GM10248 (cell line): ENCODE results near the gene KRTAP4-5.

Experiments
- CTCF ChIA-PET: fragments of 300-600 bp; sonication (Branson Sonifier 250); formaldehyde crosslinking; extraction: SDS; loops from one replicate; lab custom pipeline; 2021; ENCODE audit warnings: antibody characterized with exemption; lab: Yijun Ruan, JAX
- POLR2A ChIA-PET: fragments of 350-650 bp; sonication (Branson Sonifier 250); formaldehyde crosslinking; extraction: SDS; loops from one replicate; lab custom pipeline; 2020; ENCODE audit warnings: antibody characterized with exemption; lab: Yijun Ruan, JAX
- DNase-seq: peaks from one replicate; pipeline ENCODE4 v3.0.0; 2012; ENCODE audit errors: extremely low spot score
- TF ChIP-seq, protein P1 (sequence below): IDR thresholded peaks from 2 replicates; pipeline ENCODE4 v1.5.1; 2012; ENCODE audit warnings: mild to moderate bottlenecking, low read depth; ENCODE audit errors: extremely low read depth, missing control alignments, control extremely low read depth

The KRTAP4-5 gene

DNA sequence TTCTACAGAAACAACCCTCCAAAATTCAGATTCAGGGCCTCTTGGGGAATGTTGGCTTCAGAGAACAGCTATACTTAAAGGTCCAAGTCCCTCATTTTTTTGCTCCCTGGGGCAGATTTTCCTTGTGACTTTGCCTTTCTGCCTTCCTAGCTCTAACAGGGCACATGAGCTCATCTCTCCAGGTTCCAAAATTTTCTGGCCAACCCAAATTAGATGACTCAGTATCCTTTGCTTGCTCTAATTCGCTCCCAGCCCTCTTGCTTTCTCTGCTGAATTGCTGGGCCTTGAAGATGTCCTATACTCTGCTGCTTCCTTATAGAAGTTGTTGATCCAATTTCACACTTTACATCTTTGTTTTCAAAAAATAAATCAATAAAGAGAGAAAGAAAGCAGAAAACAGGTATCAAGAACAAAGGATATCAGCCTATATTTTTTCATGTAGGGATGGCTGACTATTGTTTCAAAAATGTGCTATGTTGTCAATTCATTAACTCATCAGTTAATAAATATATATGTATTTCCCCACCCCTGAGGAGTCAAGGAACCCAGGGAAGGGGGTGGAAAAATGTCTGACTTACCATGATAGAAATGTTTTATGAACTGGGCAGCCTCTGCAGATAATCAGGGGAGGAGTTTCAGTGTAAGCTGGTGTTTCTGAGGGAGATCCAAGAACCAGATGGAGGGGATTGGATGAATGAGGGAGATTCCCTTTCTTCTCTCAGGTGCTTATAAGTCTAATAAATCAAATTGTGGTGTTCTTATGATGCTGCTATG lies 29.4 kb upstream of the KRTAP4-5 start:
- TF ChIP-seq, protein P1, sequence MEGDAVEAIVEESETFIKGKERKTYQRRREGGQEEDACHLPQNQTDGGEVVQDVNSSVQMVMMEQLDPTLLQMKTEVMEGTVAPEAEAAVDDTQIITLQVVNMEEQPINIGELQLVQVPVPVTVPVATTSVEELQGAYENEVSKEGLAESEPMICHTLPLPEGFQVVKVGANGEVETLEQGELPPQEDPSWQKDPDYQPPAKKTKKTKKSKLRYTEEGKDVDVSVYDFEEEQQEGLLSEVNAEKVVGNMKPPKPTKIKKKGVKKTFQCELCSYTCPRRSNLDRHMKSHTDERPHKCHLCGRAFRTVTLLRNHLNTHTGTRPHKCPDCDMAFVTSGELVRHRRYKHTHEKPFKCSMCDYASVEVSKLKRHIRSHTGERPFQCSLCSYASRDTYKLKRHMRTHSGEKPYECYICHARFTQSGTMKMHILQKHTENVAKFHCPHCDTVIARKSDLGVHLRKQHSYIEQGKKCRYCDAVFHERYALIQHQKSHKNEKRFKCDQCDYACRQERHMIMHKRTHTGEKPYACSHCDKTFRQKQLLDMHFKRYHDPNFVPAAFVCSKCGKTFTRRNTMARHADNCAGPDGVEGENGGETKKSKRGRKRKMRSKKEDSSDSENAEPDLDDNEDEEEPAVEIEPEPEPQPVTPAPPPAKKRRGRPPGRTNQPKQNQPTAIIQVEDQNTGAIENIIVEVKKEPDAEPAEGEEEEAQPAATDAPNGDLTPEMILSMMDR, result no peak
- POLR2A ChIA-PET, result no interaction called here
- CTCF ChIA-PET, result interaction anchor here (0.6 to 1.2 kb wide), 2 partner anchors 47 to 484 kb away, joined by 3 to 4 read pairs; no protein-coding TSS in a partner anchor
- no peak for DNase-seq

DNA sequence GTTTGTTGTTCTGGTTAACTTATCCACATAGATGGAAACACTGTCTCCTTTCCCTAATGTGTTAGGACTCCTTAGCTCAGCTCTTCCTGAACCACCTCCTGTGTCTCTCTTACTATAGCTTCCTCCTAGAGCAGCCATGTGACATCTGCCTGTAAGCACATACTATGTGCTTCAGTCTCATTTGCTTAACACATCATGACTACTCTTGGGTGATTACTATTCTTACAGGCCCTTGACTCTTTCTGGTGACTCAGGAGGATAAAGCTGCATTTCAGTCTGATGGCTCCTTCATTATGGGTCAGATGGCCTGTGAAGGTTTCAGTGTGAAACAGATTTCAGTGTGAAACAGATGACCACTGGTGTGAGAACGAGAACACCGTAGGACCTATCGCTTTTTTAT lies 28.7 kb upstream of the KRTAP4-5 start:
- TF ChIP-seq, protein P1, result no peak
- ChIA-PET POLR2A (no interaction called here), CTCF (interaction anchor here (0.6 to 1.2 kb wide), 2 partner anchors 47 to 485 kb away, joined by 3 to 4 read pairs; no protein-coding TSS in a partner anchor)
- DNase-seq, result no peak

DNA sequence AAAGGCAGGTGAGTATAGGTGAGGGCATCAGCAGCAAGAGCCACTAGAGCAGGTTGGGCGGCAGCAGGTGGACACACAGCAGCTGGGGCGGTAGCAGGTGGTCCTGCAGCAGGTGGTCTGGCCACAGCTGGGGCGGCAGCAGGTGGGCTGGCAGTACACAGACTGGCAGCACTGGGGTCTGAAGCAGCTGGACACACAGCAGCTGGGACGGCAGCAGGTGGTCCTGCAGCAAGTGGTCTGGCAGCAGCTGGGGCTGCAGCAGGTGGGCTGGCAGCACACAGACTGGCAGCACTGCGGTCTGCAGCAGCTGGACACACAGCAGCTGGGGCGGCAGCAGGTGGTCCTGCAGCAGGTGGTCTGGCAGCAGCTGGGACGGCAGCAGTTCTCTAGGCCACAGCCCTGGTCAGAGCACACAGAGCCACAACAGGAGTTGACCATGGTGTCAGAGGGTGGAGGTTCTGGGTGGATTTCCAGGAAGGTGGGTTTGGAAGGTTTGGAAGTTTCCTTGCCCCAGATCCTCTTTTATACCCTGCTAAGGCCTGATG lies 28.2 kb upstream of the KRTAP4-5 start, which contains the start of gene KRTAP4-2:
Gene KRTAP4-2 (minus strand): TSS at position 495 of the 545 bp plus-strand sequence. CDS start 57 bp downstream, at position 438.
- CTCF ChIA-PET, result interaction anchor here (1.2 kb wide), 1 partner anchor 46 kb away, joined by 4 read pairs; no protein-coding TSS in a partner anchor
- no peak for DNase-seq
- TF ChIP-seq, protein P1, result no peak
- POLR2A ChIA-PET, result no interaction called here

DNA sequence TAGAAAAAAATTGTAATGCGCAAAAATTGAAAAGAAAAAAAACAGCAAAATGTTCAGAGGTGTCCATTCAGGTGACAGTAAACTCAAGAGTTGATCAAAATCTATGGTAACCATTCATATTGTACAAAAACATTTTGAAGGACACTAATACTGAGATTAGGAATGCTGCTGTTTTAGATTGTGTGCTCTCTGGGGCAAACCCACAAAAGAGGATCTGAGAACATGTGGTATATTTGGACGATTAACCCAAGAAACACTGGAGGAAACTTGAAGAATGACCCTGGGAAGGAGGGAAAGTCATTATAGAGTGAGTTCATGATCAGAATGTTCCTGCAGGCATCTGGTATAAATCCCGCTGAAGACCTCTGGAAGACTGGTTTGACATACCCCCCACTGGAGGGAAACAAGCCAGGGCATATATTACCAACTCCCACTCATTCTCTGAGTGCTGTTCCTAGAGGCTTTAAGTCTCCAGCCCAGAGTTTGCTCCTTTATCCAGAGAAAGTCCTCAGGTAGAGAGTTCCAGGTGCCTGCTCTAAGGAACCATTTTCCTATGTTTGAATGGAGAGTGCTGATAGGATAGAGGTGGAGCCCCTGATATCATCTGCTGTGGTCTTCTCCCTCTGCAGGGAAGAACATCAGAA lies 27.2 kb upstream of the KRTAP4-5 start:
- CTCF ChIA-PET, result no interaction called here
- DNase-seq, result no peak
- POLR2A ChIA-PET, result no interaction called here
- TF ChIP-seq, protein P1, result no peak

DNA sequence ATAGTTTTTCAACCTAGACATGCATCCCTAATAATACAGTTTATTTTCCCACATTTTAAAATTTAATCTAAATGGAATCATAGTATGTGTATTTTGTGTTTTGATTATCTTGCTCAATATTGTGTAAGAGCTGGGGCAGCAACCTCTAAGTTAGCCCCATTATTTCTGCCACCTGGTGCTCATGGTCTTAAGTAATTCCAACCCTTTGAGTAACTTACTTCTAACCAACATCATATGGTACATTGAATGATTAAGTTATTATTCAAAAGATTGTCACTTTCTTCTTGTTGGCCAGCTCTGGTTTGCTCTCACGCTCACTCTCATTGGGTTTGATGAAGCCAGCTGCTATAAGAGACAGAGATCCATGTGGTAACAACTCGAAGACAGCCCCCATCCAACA lies 22.3 kb upstream of the KRTAP4-5 start:
- TF ChIP-seq, protein P1, result no peak
- CTCF ChIA-PET, result no interaction called here
- no peak for DNase-seq
- POLR2A ChIA-PET, result no interaction called here

DNA sequence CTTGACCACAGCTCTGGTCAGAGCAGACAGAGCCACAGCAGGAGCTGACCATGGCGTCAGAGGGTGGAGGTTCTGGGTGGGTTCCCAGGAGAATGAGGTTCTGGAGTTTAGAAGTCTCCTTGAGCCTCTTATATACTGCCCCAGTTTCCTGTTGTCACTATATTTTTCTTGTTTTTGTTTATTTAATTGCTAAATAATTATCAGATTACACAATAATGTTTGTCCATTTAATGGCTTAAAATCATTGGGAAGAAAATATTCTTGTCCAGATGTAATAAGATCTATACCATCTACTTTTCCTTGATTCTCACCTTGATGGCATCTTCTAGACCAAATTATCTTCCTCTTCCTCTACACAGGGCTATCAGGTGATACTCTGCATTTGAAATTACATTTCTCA lies 18.5 kb upstream of the KRTAP4-5 start, which contains the start of gene KRTAP4-3:
Gene KRTAP4-3 (minus strand): TSS at position 101 of the 400 bp plus-strand sequence. CDS start 49 bp downstream, at position 52.
- POLR2A ChIA-PET, result no interaction called here
- no peak for DNase-seq
- CTCF ChIA-PET, result no interaction called here
- TF ChIP-seq, protein P1, result no peak
